Kasumi-1 (cell line): ENCODE results near the gene SMIM31.

Experiments
- DNase-seq, 2 experiments: peaks; one replicate each; lab custom pipeline; 2025; lab: John Stamatoyannopoulos, UW

The SMIM31 gene

GRCh38 chr4:164789047-164789446, 35.1 kb downstream of the SMIM31 start:
- DNase-seq: no peak

GRCh38 chr4:164790249-164790648, 36.3 kb downstream of the SMIM31 start:
- DNase-seq: no peak

GRCh38 chr4:164799410-164799809, 45.5 kb downstream of the SMIM31 start:
- no peak for DNase-seq

- DNase-seq: no peak
These were observed 46.9 kb downstream of the SMIM31 start for GRCh38 chr4:164800786-164801185.

GRCh38 chr4:164802301-164802901, 48.5 kb downstream of the SMIM31 start:
- DNase-seq: no peak

- no peak for DNase-seq
These were observed 49.8 kb downstream of the SMIM31 start for GRCh38 chr4:164803702-164804101.

GRCh38 chr4:164807611-164808010, 53.7 kb downstream of the SMIM31 start:
- no peak for DNase-seq

- no peak for DNase-seq
These were observed 59.6 kb downstream of the SMIM31 start for GRCh38 chr4:164813554-164813953.

- no peak for DNase-seq
These were observed 61.8 kb downstream of the SMIM31 start for GRCh38 chr4:164815711-164816110.

GRCh38 chr4:164819366-164819765, 65.4 kb downstream of the SMIM31 start:
- DNase-seq: no peak

GRCh38 chr4:164821711-164822110, 67.8 kb downstream of the SMIM31 start:
- DNase-seq: no peak

- no peak for DNase-seq
These were observed 70.7 kb downstream of the SMIM31 start for GRCh38 chr4:164824581-164824980.

- DNase-seq: no peak
These were observed 75.0 kb downstream of the SMIM31 start for GRCh38 chr4:164828955-164829354.

- DNase-seq: no peak
These were observed 92.6 kb downstream of the SMIM31 start for GRCh38 chr4:164846566-164846965.

- DNase-seq: no peak
These were observed 93.1 kb downstream of the SMIM31 start for GRCh38 chr4:164847016-164847415.

- no peak for DNase-seq
These were observed 94.2 kb downstream of the SMIM31 start for GRCh38 chr4:164847967-164848649.
